Esophagus muscularis mucosa (tissue), 3 donors: ENCODE measurements around the gene SNAPC5.

Experiments used
- CTCF ChIP-seq, 3 experiments: fragments of 200-600 bp in 2 of 3; fragments of 450-650 bp in 1 of 3; sonication (generic) in 2 of 3; IDR thresholded peaks; one replicate each; pipeline ENCODE4 v1.5.1; 2017 to 2019; ENCODE audit warnings: antibody characterized with exemption in 3 of 3, mild to moderate bottlenecking in 2 of 3, moderate library complexity in 1 of 3
- POLR2A ChIP-seq: fragments of 450-650 bp; IDR thresholded peaks from one replicate; pipeline ENCODE4 v1.6.1; 2017; ENCODE audit warnings: antibody characterized with exemption, moderate library complexity, mild to moderate bottlenecking, low read depth
- POLR2AphosphoS5 ChIP-seq, 2 donors: sonication (generic); formaldehyde crosslinking; IDR thresholded peaks; one replicate each; pipeline ENCODE4 v1.6.1; 2017; ENCODE audit warnings: antibody characterized with exemption in 2 of 2

GRCh38 chr15:66505430-66505811 lies 7.9 kb upstream of the SNAPC5 start:
- no peak for TF ChIP-seq POLR2AphosphoS5 (IDR thresholded peaks at IDR 0.05)
- no peak for TF ChIP-seq POLR2A
- TF ChIP-seq CTCF (IDR thresholded peaks at IDR 0.05): no peak
